Endothelial cell of umbilical vein (primary cell): Measurements from ENCODE around the gene SSTR3. TPM values are rescaled to one million over a fixed set of nuclear protein-coding genes. Genes with fewer than 3 reads are reported as not detected.

Experiments used
- BruUV-seq: library from RNA; stranded (reverse); fragments of 400-500 nt; replicated peaks from 2 replicates; lab custom pipeline; 2021; lab: Mats Ljungman, UMichigan
- CTCF ChIA-PET: fragments of 300-600, 350-600 bp; sonication (Branson Sonifier 250); formaldehyde crosslinking; loops from one replicate; lab custom pipeline; 2021; ENCODE audit warnings: antibody characterized with exemption, inconsistent platforms; lab: Charles Lee
- POLR2A ChIA-PET: fragments of 300-600, 350-600 bp; sonication (Branson Sonifier 250); formaldehyde crosslinking; loops from one replicate; lab custom pipeline; 2021; ENCODE audit warnings: antibody characterized with exemption, inconsistent platforms; lab: Charles Lee
- DNase-seq: peaks from one replicate; pipeline ENCODE4 v3.0.0-alpha.2; 2011; ENCODE audit warnings: low read depth, low spot score
- FAIRE-seq: peaks from 2 replicates; lab custom pipeline; 2011; peaks lifted over from hg19 to GRCh38; lab: Jason Lieb, UNC
- H2AFZ ChIP-seq: 2 replicates; pipeline ENCODE4 v1.6.0; 2012; ENCODE audit warnings: low read depth, low read length, control low read depth, inconsistent platforms
- H3K27ac ChIP-seq: 2 replicates; pipeline ENCODE4 v1.5.1; 2011; ENCODE audit warnings: low read depth, mild to moderate bottlenecking, control low read depth, low read length, moderate library complexity; ENCODE audit not compliant: insufficient read depth
- H3K27me3 ChIP-seq, 2 experiments: 2 replicates each; pipeline versions ENCODE4 v1.6.0 to v1.6.1; 2011; ENCODE audit warnings: low read length in 2 of 2, mixed read lengths in 1 of 2; ENCODE audit not compliant: control insufficient read depth in 2 of 2, insufficient read depth in 2 of 2
- H3K36me3 ChIP-seq, 2 experiments: 2 replicates in 1 of 2; 3 replicates in 1 of 2; pipeline ENCODE4 v1.5.1; 2011; ENCODE audit warnings: low read length in 2 of 2, mild to moderate bottlenecking in 1 of 2, moderate library complexity in 1 of 2; ENCODE audit not compliant: control insufficient read depth in 2 of 2, insufficient read depth in 2 of 2; ENCODE audit errors: extremely low read depth in 1 of 2
- H3K4me1 ChIP-seq: 3 replicates; pipeline ENCODE4 v1.5.1; 2011; ENCODE audit warnings: mild to moderate bottlenecking, low read length; ENCODE audit not compliant: control insufficient read depth, insufficient read depth; ENCODE audit errors: extremely low read depth
- H3K4me2 ChIP-seq: 2 replicates; pipeline ENCODE4 v1.6.1; 2011; ENCODE audit warnings: low read length, control low read depth, mixed read lengths; ENCODE audit not compliant: insufficient read depth
- H3K4me3 ChIP-seq, 3 experiments: fragments of 200-600 bp in 1 of 3; sonication (generic), shearing (Covaris generic) in 1 of 3; replicated peaks in 1 of 3; 2 replicates each; pipeline ENCODE4 v1.5.1; 2011 to 2016; ENCODE audit warnings: control low read depth in 3 of 3, low read length in 3 of 3, mild to moderate bottlenecking in 2 of 3, inconsistent platforms in 1 of 3, low read depth in 1 of 3, moderate library complexity in 1 of 3; ENCODE audit not compliant: insufficient read depth in 1 of 3
- H3K79me2 ChIP-seq: 2 replicates; pipeline ENCODE4 v1.6.0; 2012; ENCODE audit warnings: low read length, inconsistent platforms; ENCODE audit not compliant: control insufficient read depth, insufficient read depth
- H3K9ac ChIP-seq: replicated peaks from 2 replicates; pipeline ENCODE3; 2011; ENCODE audit warnings: low read length, control low read depth; ENCODE audit not compliant: insufficient read depth; ENCODE audit errors: extremely low read depth
- H3K9me1 ChIP-seq: replicated peaks from 3 replicates; pipeline ENCODE4 v1.6.0; 2011; ENCODE audit warnings: mild to moderate bottlenecking, low read length; ENCODE audit not compliant: control insufficient read depth, insufficient read depth; ENCODE audit errors: extremely low read depth
- H3K9me3 ChIP-seq: replicated peaks from 2 replicates; pipeline ENCODE4 v1.5.1; 2012; ENCODE audit warnings: low read length, inconsistent platforms; ENCODE audit not compliant: control insufficient read depth, insufficient read depth
- H4K20me1 ChIP-seq: replicated peaks from 2 replicates; pipeline ENCODE3; 2011; ENCODE audit warnings: mild to moderate bottlenecking, low read length; ENCODE audit not compliant: control insufficient read depth, insufficient read depth; ENCODE audit errors: extremely low read depth
- FOS ChIP-seq: IDR thresholded peaks from 2 replicates; pipeline ENCODE4 v1.6.1; 2011; ENCODE audit warnings: mild to moderate bottlenecking, low read length, moderate library complexity, borderline replicate concordance; ENCODE audit not compliant: insufficient read depth
- GATA2 ChIP-seq: IDR thresholded peaks from 2 replicates; pipeline ENCODE4 v1.7.0; 2011; ENCODE audit warnings: low read depth, mild to moderate bottlenecking, moderate library complexity, mixed read lengths, low read length; ENCODE audit not compliant: insufficient read length, insufficient read depth
- MYC ChIP-seq: IDR thresholded peaks from one replicate; pipeline ENCODE4 v1.6.1; 2011; ENCODE audit warnings: mild to moderate bottlenecking, low read depth, low read length
- POLR2A ChIP-seq: IDR thresholded peaks from 2 replicates; pipeline ENCODE4 v1.6.1; 2012; ENCODE audit warnings: low read depth, mild to moderate bottlenecking, control low read depth, low read length
- dilution Hi-C: fragments of 300-500 bp; cut with MboI; formaldehyde crosslinking; loops from one replicate; pipeline ENCODE4 v1.15.0; 2019; ENCODE audit warnings: low sequenced_read_pairs; ENCODE audit not compliant: extremely low pct_ligation_motif_present
- intact Hi-C: fragments of 100-400 bp; cut with micrococcal nuclease; formaldehyde crosslinking; loops from one replicate; pipeline ENCODE4 v1.10.0; 2022
- polyA plus RNA-seq, 4 experiments: library from polyadenylated mRNA; depleted of rRNA in 3 of 4; stranded (reverse) in 3 of 4; unstranded in 1 of 4; fragments of >200 nt; gene quantifications; 2 replicates each; pipeline versions ENCODE4 v1.2.1 to v1.2.3, GENCODE V29; 2011 to 2012; ENCODE audit warnings: missing spikeins in 1 of 4
- total RNA-seq: library from RNA; stranded (reverse); gene quantifications from 2 replicates; pipeline ENCODE4 v1.2.3, GENCODE V29; 2021
- TF ChIP-seq, protein P1 (sequence below), 2 donors: IDR thresholded peaks; 1 replicate in 1 of 2; 2 replicates in 1 of 2; pipeline ENCODE4 v1.5.1; 2011; ENCODE audit warnings: low read length in 2 of 2, mild to moderate bottlenecking in 2 of 2, moderate library complexity in 2 of 2, control low read depth in 1 of 2, inconsistent platforms in 1 of 2, low read depth in 1 of 2; ENCODE audit not compliant: insufficient read depth in 1 of 2; ENCODE audit errors: extremely low read depth in 1 of 2
- TF ChIP-seq, protein P2 (sequence below): IDR thresholded peaks from 2 replicates; pipeline ENCODE4 v1.6.1; 2011; ENCODE audit not compliant: insufficient read depth, insufficient read length

Gene SSTR3
- total and polyA plus RNA-seq, 2 donors (not counting 3 experiments of a cell fraction or from before 2014, with no cell fraction given) = not detected

- ChIA-PET CTCF (interaction anchor here (0.8 to 5.1 kb wide), 7 partner anchors 10 to 23 kb away, joined by 3 to 48 read pairs (median 5); no protein-coding TSS in a partner anchor), POLR2A (interaction anchor here (1.1 to 1.3 kb wide), 3 partner anchors 9 to 11 kb away, joined by 3 read pairs; no protein-coding TSS in a partner anchor)
- no peak within 1 kb of the TSS for H2AFZ ChIP-seq
- FAIRE-seq (no peak), DNase-seq (peak; percentile 57)
- TF ChIP-seq, protein P1, sequence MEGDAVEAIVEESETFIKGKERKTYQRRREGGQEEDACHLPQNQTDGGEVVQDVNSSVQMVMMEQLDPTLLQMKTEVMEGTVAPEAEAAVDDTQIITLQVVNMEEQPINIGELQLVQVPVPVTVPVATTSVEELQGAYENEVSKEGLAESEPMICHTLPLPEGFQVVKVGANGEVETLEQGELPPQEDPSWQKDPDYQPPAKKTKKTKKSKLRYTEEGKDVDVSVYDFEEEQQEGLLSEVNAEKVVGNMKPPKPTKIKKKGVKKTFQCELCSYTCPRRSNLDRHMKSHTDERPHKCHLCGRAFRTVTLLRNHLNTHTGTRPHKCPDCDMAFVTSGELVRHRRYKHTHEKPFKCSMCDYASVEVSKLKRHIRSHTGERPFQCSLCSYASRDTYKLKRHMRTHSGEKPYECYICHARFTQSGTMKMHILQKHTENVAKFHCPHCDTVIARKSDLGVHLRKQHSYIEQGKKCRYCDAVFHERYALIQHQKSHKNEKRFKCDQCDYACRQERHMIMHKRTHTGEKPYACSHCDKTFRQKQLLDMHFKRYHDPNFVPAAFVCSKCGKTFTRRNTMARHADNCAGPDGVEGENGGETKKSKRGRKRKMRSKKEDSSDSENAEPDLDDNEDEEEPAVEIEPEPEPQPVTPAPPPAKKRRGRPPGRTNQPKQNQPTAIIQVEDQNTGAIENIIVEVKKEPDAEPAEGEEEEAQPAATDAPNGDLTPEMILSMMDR (IDR thresholded peaks at IDR 0.05; ENCODE audit: extremely low read depth in 1 of 2, insufficient read depth in 1 of 2, low read depth in 1 of 2, low read length in 2 of 2) = no peak
- TF ChIP-seq POLR2A (peak; percentile 75), MYC (no peak), GATA2 (peak; percentile 2), FOS (no peak)
- TF ChIP-seq, protein P2, sequence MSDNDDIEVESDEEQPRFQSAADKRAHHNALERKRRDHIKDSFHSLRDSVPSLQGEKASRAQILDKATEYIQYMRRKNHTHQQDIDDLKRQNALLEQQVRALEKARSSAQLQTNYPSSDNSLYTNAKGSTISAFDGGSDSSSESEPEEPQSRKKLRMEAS = no peak
- H4K20me1 ChIP-seq = no peaks in the 10 kb centered on the region
- H3K9me1 ChIP-seq = no peaks in the 10 kb centered on the region
- H3K36me3 ChIP-seq = no peaks in the 10 kb centered on the region
- dilution Hi-C loops (no loop called here), intact Hi-C loops (loop anchor here (2.0 kb wide), 1 partner anchor 15 kb away; no protein-coding TSS in a partner anchor)
- peak within 1 kb of the TSS; percentile 54 for H3K4me2 ChIP-seq
- peaks cover 41% of the 10 kb centered on the region for H3K4me1 ChIP-seq
- no peaks in the 10 kb centered on the region for H3K9me3 ChIP-seq
- BruUV-seq = TSS peak; percentile 46
- H3K79me2 ChIP-seq = no peaks in the 10 kb centered on the region
- no peaks in the 10 kb centered on the region for H3K27me3 ChIP-seq
- peak within 1 kb of the TSS in 2 of 3 experiments; percentile 36 to 40 for H3K4me3 ChIP-seq
- H3K27ac ChIP-seq = peak within 1 kb of the TSS; percentile 80
- H3K9ac ChIP-seq = peak within 1 kb of the TSS; percentile 66
Observed at GRCh38 chr22:37187891-37188761, 24.2 kb downstream of the SSTR3 start, which contains the start of gene C1QTNF6. Gene C1QTNF6 (minus strand): TSS chr22:37188247. CDS start chr22:37188213, 34 bp downstream.
